GM12878 (cell line): ENCODE measurements around the gene IL5. TPM values are rescaled to one million over a fixed set of nuclear protein-coding genes. Genes with fewer than 3 reads are reported as not detected.

Experiments used
- ATAC-seq: fragments of 200-7000 bp; cut with Tn5 transposase; 3 replicates; pipeline ENCODE4 v1.9.1; 2020; ENCODE audit warnings: mild to moderate bottlenecking, moderate library complexity
- BruUV-seq: library from RNA; stranded (reverse); fragments of 400-500 nt; replicated peaks from 2 replicates; lab custom pipeline; 2021; lab: Mats Ljungman, UMichigan
- CTCF ChIA-PET: fragments of 300-600 bp; sonication (Branson Sonifier 250); formaldehyde crosslinking; extraction: SDS; loops from one replicate; lab custom pipeline; 2021; ENCODE audit warnings: inconsistent platforms; lab: Yijun Ruan, JAX
- POLR2A ChIA-PET: fragments of 350-600 bp; formaldehyde crosslinking; extraction: SDS; loops from one replicate; lab custom pipeline; 2021; ENCODE audit warnings: inconsistent platforms; lab: Charles Lee
- RAD21 ChIA-PET: fragments of 300-600 bp; sonication (Branson Sonifier 250); formaldehyde crosslinking; loops from one replicate; lab custom pipeline; 2023; ENCODE audit warnings: antibody characterized with exemption; ENCODE audit not compliant: unreplicated experiment; lab: Charles Lee
- SMC1A ChIA-PET: fragments of 300-600 bp; sonication (Branson Sonifier 250); formaldehyde crosslinking; loops from one replicate; lab custom pipeline; 2023; ENCODE audit not compliant: unreplicated experiment, uncharacterized antibody; lab: Charles Lee
- DNase-seq: peaks from one replicate; pipeline ENCODE4 v3.0.0-alpha.2; 2011; ENCODE audit warnings: low read depth, low spot score
- FAIRE-seq: peaks from 3 replicates; lab custom pipeline; 2011; peaks lifted over from hg19 to GRCh38; lab: Jason Lieb, UNC
- H2AFZ ChIP-seq: 2 replicates; pipeline ENCODE4 v1.6.0; 2011; ENCODE audit warnings: low read depth, low read length, control low read depth; ENCODE audit not compliant: control insufficient read depth
- H3K27ac ChIP-seq: 2 replicates; pipeline ENCODE4 v1.5.1; 2011; ENCODE audit warnings: control low read depth; ENCODE audit not compliant: control insufficient read depth, insufficient read depth
- H3K27me3 ChIP-seq, 2 experiments: replicated peaks in 1 of 2; 2 replicates each; pipeline versions ENCODE4 v1.6.0 to v1.6.1; 2011; ENCODE audit warnings: low read length in 1 of 2; ENCODE audit not compliant: control insufficient read depth in 2 of 2, insufficient read depth in 2 of 2
- H3K36me3 ChIP-seq, 2 experiments: 2 replicates each; pipeline ENCODE4 v1.5.1; 2011; ENCODE audit warnings: low read length in 1 of 2; ENCODE audit not compliant: control insufficient read depth in 2 of 2, insufficient read depth in 2 of 2
- H3K4me1 ChIP-seq: 2 replicates; pipeline ENCODE4 v1.6.1; 2011; ENCODE audit warnings: mild to moderate bottlenecking, low read length, moderate library complexity, mixed read lengths; ENCODE audit not compliant: control insufficient read depth, insufficient read depth
- H3K4me2 ChIP-seq: 2 replicates; pipeline ENCODE4 v1.6.0; 2011; ENCODE audit warnings: control low read depth; ENCODE audit not compliant: control insufficient read depth, insufficient read depth
- H3K4me3 ChIP-seq: fragments of 200-600 bp; sonication (generic); 2 replicates; pipeline ENCODE4 v1.5.1; 2016
- H3K79me2 ChIP-seq: 2 replicates; pipeline ENCODE4 v1.6.0; 2011; ENCODE audit warnings: low read length; ENCODE audit not compliant: control insufficient read depth, insufficient read depth
- H3K9ac ChIP-seq: 2 replicates; pipeline ENCODE4 v1.8.0; 2011; ENCODE audit warnings: low read length, control low read depth, mixed read lengths; ENCODE audit not compliant: control insufficient read depth, insufficient read depth
- H3K9me3 ChIP-seq: replicated peaks from 3 replicates; pipeline ENCODE4 v1.5.1; 2011; ENCODE audit warnings: mild to moderate bottlenecking, low read length; ENCODE audit not compliant: control insufficient read depth, insufficient read depth
- H4K20me1 ChIP-seq: 2 replicates; pipeline ENCODE4 v1.6.0; 2011; ENCODE audit not compliant: control insufficient read depth, insufficient read depth
- CBX3 ChIP-seq: fragments of 200-600 bp; sonication (generic); IDR thresholded peaks from 2 replicates; pipeline ENCODE4 v1.6.1; 2016; ENCODE audit warnings: low read depth, borderline replicate concordance
- CHD4 ChIP-seq: fragments of 200-600 bp; sonication (generic); IDR thresholded peaks from 2 replicates; pipeline ENCODE4 v1.6.1; 2016; ENCODE audit warnings: mild to moderate bottlenecking
- NR2F1 ChIP-seq: fragments of 450-650 bp; conservative IDR thresholded peaks from 2 replicates; pipeline ENCODE4 v1.6.1; 2017; ENCODE audit warnings: mild to moderate bottlenecking
- POLR2A ChIP-seq: IDR thresholded peaks from 2 replicates; pipeline ENCODE4 v1.6.1; 2011; ENCODE audit warnings: low read depth, mild to moderate bottlenecking, low read length
- TAF1 ChIP-seq: IDR thresholded peaks from 2 replicates; pipeline ENCODE4 v1.6.1; 2011; ENCODE audit warnings: mild to moderate bottlenecking, low read depth, low read length, borderline replicate concordance
- YBX1 ChIP-seq: fragments of 450-650 bp; IDR thresholded peaks from 2 replicates; pipeline ENCODE4 v1.6.1; 2016; ENCODE audit warnings: antibody characterized with exemption
- ZBTB40 ChIP-seq: fragments of 450-650 bp; IDR thresholded peaks from 2 replicates; pipeline ENCODE4 v1.6.1; 2016; ENCODE audit warnings: mild to moderate bottlenecking, moderate library complexity, borderline replicate concordance
- ZNF592 ChIP-seq: fragments of 450-650 bp; IDR thresholded peaks from 2 replicates; pipeline ENCODE4 v1.6.1; 2017; ENCODE audit warnings: mild to moderate bottlenecking, moderate library complexity
- WGBS: methylation state at CpG from one replicate; pipeline ENCODE4 v1.1.6; 2016; ENCODE audit warnings: low lambda C conversion rate; ENCODE audit not compliant: insufficient replicate concordance, insufficient coverage; ENCODE audit errors: missing lambda C conversion rate; 5-methylcytosine and 5-hydroxymethylcytosine counted together
- in situ Hi-C: fragments of 300-500 bp; cut with MboI; formaldehyde crosslinking; loops from 9 replicates; pipeline ENCODE4 v1.14.3; 2018; ENCODE audit warnings: mixed read lengths
- intact Hi-C: fragments of 100-400 bp; cut with micrococcal nuclease; formaldehyde crosslinking; loops from one replicate; pipeline ENCODE4 v1.14.2; 2022; ENCODE audit not compliant: unreplicated experiment
- polyA plus RNA-seq, 11 experiments: library from polyadenylated mRNA; depleted of rRNA in 4 of 11; unstranded in 6 of 11; stranded (reverse) in 5 of 11; fragments of >200 nt; fragmentation: Nextera tagmentation in 4 of 11; fragmentation: Illumina TruSeq in 1 of 11; extraction: Ambion mirVana in 4 of 11; extraction: Trizol in 1 of 11; gene quantifications; 1 replicate in 1 of 11; 2 replicates in 10 of 11; pipeline versions ENCODE4 v1.2.1 to v1.2.3, GENCODE V29; 2011 to 2016; ENCODE audit warnings: inconsistent platforms in 2 of 11, missing spikeins in 2 of 11, low read depth in 1 of 11
- total RNA-seq, 4 experiments: library from RNA; depleted of rRNA in 3 of 4; stranded (reverse); fragments of >200 nt in 3 of 4; fragmentation: Illumina TruSeq in 1 of 4; extraction: Trizol in 1 of 4; gene quantifications; 2 replicates each; pipeline versions ENCODE4 v1.2.1 to v1.2.3, GENCODE V29; 2013 to 2021

The IL5 gene
- total and polyA plus RNA-seq, 10 of the 15 experiments (the other 5 are each of a cell fraction or from before 2014, with no cell fraction given), result not detected

- ChIA-PET CTCF (interaction anchor here (0.7 to 2.0 kb wide), 7 partner anchors 15 to 236 kb away, joined by 3 to 15 read pairs (median 5); no protein-coding TSS in a partner anchor), POLR2A (interaction anchor here (0.9 kb wide), 1 partner anchor 66 kb away, joined by 3 read pairs; no protein-coding TSS in a partner anchor), RAD21 (interaction anchor here (1.1 to 1.8 kb wide), 4 partner anchors 69 to 227 kb away, joined by 3 to 17 read pairs (median 10); partner anchors contain the start of gene KIF3A), SMC1A (interaction anchor here (0.7 to 1.5 kb wide), 4 partner anchors 10 to 222 kb away, joined by 3 to 9 read pairs (median 3); no protein-coding TSS in a partner anchor)
- in situ Hi-C loops, result no loop called here
- Histone ChIP-seq H4K20me1 (no peaks in the 10 kb centered on the region), H3K4me1 (no peaks in the 10 kb centered on the region), H3K27ac (no peak overlapping the region), H3K4me3 (no peak overlapping the region), H3K9ac (no peak overlapping the region), H3K79me2 (no peaks in the 10 kb centered on the region), H3K27me3 (no peaks in the 10 kb centered on the region), H2AFZ (no peak overlapping the region), H3K4me2 (no peak overlapping the region), H3K36me3 (peaks cover 3 to 35% of the 10 kb centered on the region in 2 experiments), H3K9me3 (no peaks in the 10 kb centered on the region)
- DNase-seq (no peak), FAIRE-seq (no peak), ATAC-seq (no peak)
- intact Hi-C loops, result loop anchor here (5.0 to 10.0 kb wide), 2 partner anchors 208 to 230 kb away; no protein-coding TSS in a partner anchor
- 95% methylated on average over 2 of the region's 2 CpGs for WGBS
- no peak for TF ChIP-seq CBX3
- BruUV-seq, result no TSS peak
These were observed 49.2 kb upstream of the IL5 start for GRCh38 chr5:132592521-132592920.

GRCh38 chr5:132591145-132591544 lies 47.8 kb upstream of the IL5 start:
- DNase-seq (no peak), ATAC-seq (peak; percentile 54; the same call in 2 of the 3 replicates), FAIRE-seq (no peak)
- Histone ChIP-seq H3K27ac (no peak overlapping the region), H3K9me3 (no peaks in the 10 kb centered on the region), H3K27me3 (no peaks in the 10 kb centered on the region), H4K20me1 (no peaks in the 10 kb centered on the region), H3K9ac (no peak overlapping the region), H3K4me3 (no peak overlapping the region), H3K4me1 (no peaks in the 10 kb centered on the region), H3K36me3 (peaks cover 3 to 28% of the 10 kb centered on the region in 2 experiments), H2AFZ (no peak overlapping the region), H3K4me2 (no peak overlapping the region), H3K79me2 (no peaks in the 10 kb centered on the region)
- BruUV-seq, result no TSS peak
- ChIA-PET SMC1A (interaction anchor here (0.7 to 1.5 kb wide), 15 partner anchors 9 to 239 kb away, joined by 3 to 9 read pairs (median 3); no protein-coding TSS in a partner anchor), RAD21 (interaction anchor here (0.6 to 1.8 kb wide), 9 partner anchors 63 to 292 kb away, joined by 3 to 17 read pairs (median 5); partner anchors contain the start of gene CCNI2), CTCF (interaction anchor here (0.6 to 2.0 kb wide), 19 partner anchors 9 to 292 kb away, joined by 3 to 15 read pairs (median 4); no protein-coding TSS in a partner anchor), POLR2A (no interaction called here)
- in situ Hi-C loops (no loop called here), intact Hi-C loops (loop anchor here (5.0 to 10.0 kb wide), 2 partner anchors 206 to 231 kb away; no protein-coding TSS in a partner anchor)
- 83% methylated on average over 3 of the region's 3 CpGs for WGBS
- TF ChIP-seq ZBTB40 (no peak), POLR2A (no peak), ZNF592 (no peak), NR2F1 (no peak), YBX1 (no peak), CHD4 (no peak), TAF1 (no peak)
